ENCODE data around the gene USO1.
"Not testable (repeated sequence)": the region's sequence is repeated elsewhere in the genome, so short reads cannot be mapped to it uniquely, and the experiment has no call there.

The USO1 gene

GRCh38 chr4:75724066-75724866, at the start of gene USO1:
Gene USO1 (plus strand): TSS chr4:75724577. CDS start chr4:75724820, 243 bp downstream.
- peak; percentile 100 for DNase-seq

- DNase-seq: no peak
Measured at GRCh38 chr4:75675004-75675531, 49.3 kb upstream of the USO1 start.

- DNase-seq: no peak
Measured at GRCh38 chr4:75678473-75678872, 45.9 kb upstream of the USO1 start.

- no peak for DNase-seq
Measured at GRCh38 chr4:75678965-75679364, 45.4 kb upstream of the USO1 start.

- DNase-seq: no peak
Measured at GRCh38 chr4:75679876-75680575, 44.4 kb upstream of the USO1 start.

- DNase-seq: no peak
Measured at GRCh38 chr4:75683482-75684155, 40.8 kb upstream of the USO1 start.

- DNase-seq: no peak
Measured at GRCh38 chr4:75685546-75686189, 38.7 kb upstream of the USO1 start.

GRCh38 chr4:75686346-75686745, 38.0 kb upstream of the USO1 start:
- DNase-seq: no peak

- not testable (repeated sequence) for DNase-seq
Measured at GRCh38 chr4:75687125-75687524, 37.3 kb upstream of the USO1 start.

GRCh38 chr4:75692066-75692465, 32.3 kb upstream of the USO1 start:
- not testable (repeated sequence) for DNase-seq

GRCh38 chr4:75696071-75696470, 28.3 kb upstream of the USO1 start:
- DNase-seq: no peak

GRCh38 chr4:75696581-75696980, 27.8 kb upstream of the USO1 start:
- no peak for DNase-seq

GRCh38 chr4:75698162-75698962, 26.0 kb upstream of the USO1 start:
- peak; percentile 86 for DNase-seq

- DNase-seq: no peak
Measured at GRCh38 chr4:75698963-75699228, 25.5 kb upstream of the USO1 start.

GRCh38 chr4:75699299-75699698, 25.1 kb upstream of the USO1 start:
- peak; percentile 11 for DNase-seq

- DNase-seq: no peak
Measured at GRCh38 chr4:75702919-75703411, 21.4 kb upstream of the USO1 start.

GRCh38 chr4:75705198-75705977, 19.0 kb upstream of the USO1 start:
- no peak for DNase-seq

GRCh38 chr4:75708218-75708691, 16.1 kb upstream of the USO1 start:
- peak; percentile 39 for DNase-seq

- peak; percentile 62 for DNase-seq
Measured at GRCh38 chr4:75710246-75710645, 14.1 kb upstream of the USO1 start.

GRCh38 chr4:75714011-75714410, 10.4 kb upstream of the USO1 start:
- no peak for DNase-seq

- no peak for DNase-seq
Measured at GRCh38 chr4:75714704-75715103, 9.7 kb upstream of the USO1 start.
